ENCODE measurements around the gene GNG8. TPM values are rescaled to one million over a fixed set of nuclear protein-coding genes. Genes with fewer than 3 reads are reported as not detected.

Gene GNG8
- total RNA-seq, 2 donors from 2014 or later = not detected

GRCh38 chr19:46586294-46586693 is 49.7 kb downstream of the GNG8 start:
- Histone ChIP-seq H3K36me3 (no peaks in the 10 kb centered on the region), H3K9ac (ENCODE audit: low read depth in 2 of 2, low read length in 2 of 2) (no peak overlapping the region), H3K27me3 (no peaks in the 10 kb centered on the region), H3K9me3 (no peaks in the 10 kb centered on the region), H3K27ac (no peak overlapping the region), H3K4me3 (no peak overlapping the region), H3K4me1 (no peaks in the 10 kb centered on the region)
- DNase-seq = no peak
- intact Hi-C loops (cut with DNase I) = no loop called here
- TF ChIP-seq CTCF (IDR thresholded peaks at IDR 0.05) = no peak

GRCh38 chr19:46585539-46585938 is 50.5 kb downstream of the GNG8 start:
- Histone ChIP-seq H3K36me3 (no peaks in the 10 kb centered on the region), H3K27me3 (no peaks in the 10 kb centered on the region), H3K9ac (ENCODE audit: low read depth in 2 of 2, low read length in 2 of 2) (no peak overlapping the region), H3K4me3 (no peak overlapping the region), H3K9me3 (no peaks in the 10 kb centered on the region), H3K4me1 (no peaks in the 10 kb centered on the region), H3K27ac (no peak overlapping the region)
- intact Hi-C loops (cut with DNase I) = no loop called here
- no peak for DNase-seq
- TF ChIP-seq CTCF (IDR thresholded peaks at IDR 0.05) = no peak

Other genes starting within 250 kb of the GNG8 start
- 1 to 10 TPM in 1 of 2 donors, under 1 TPM in 1; 0.99 to 1.1 TPM for gene CCDC8, start 222.6 kb downstream of the GNG8 start, total RNA-seq
- under 1 TPM in 1 of 2 donors, not detected in 1; 0.08 TPM for gene PNMA8C, start 207.3 kb downstream of the GNG8 start, total RNA-seq
- gene PNMA8A, start 164.6 kb downstream of the GNG8 start, total RNA-seq = 1 to 10 TPM in 1 of 2 donors, under 1 TPM in 1; 0.35 to 1.2 TPM
- under 1 TPM; 0.27 to 0.29 TPM for gene PNMA8B, start 140.3 kb downstream of the GNG8 start, total RNA-seq
- 100 to 1,000 TPM; 309 to 444 TPM for gene CALM3, start 34.9 kb downstream of the GNG8 start, total RNA-seq
- gene PTGIR, start 11.1 kb downstream of the GNG8 start, total RNA-seq = under 1 TPM; 0.82 TPM
- gene DACT3, start 25.0 kb upstream of the GNG8 start, total RNA-seq = 1 to 10 TPM; 1.6 to 5.3 TPM
- 10 to 100 TPM; 60.9 to 61.8 TPM for gene PRKD2, start 80.9 kb upstream of the GNG8 start, total RNA-seq
- 10 to 100 TPM in 1 of 2 donors, 1 to 10 TPM in 1; 8.4 to 10.4 TPM for gene FKRP, start 109.9 kb upstream of the GNG8 start, total RNA-seq
- 10 to 100 TPM; 56.5 to 90.0 TPM for gene STRN4, start 110.2 kb upstream of the GNG8 start, total RNA-seq
- 100 to 1,000 TPM in 1 of 2 donors, 10 to 100 TPM in 1; 84.3 to 169 TPM for gene SLC1A5, start 152.4 kb upstream of the GNG8 start, total RNA-seq
- 100 to 1,000 TPM; 132 to 208 TPM for gene AP2S1, start 214.6 kb upstream of the GNG8 start, total RNA-seq
- gene ARHGAP35, start 224.8 kb upstream of the GNG8 start, total RNA-seq = 10 to 100 TPM; 45.1 to 61.3 TPM

Data from colonic mucosa (tissue), 4 donors.